Osteoblast (primary cell): ENCODE data around the gene HEY2. TPM values are rescaled to one million over a fixed set of nuclear protein-coding genes. Genes with fewer than 3 reads are reported as not detected.

Experiments used
- DNase-seq: peaks from one replicate; pipeline ENCODE4 v3.0.0; 2011; ENCODE audit warnings: low spot score, mixed read lengths; ENCODE audit not compliant: insufficient read length; ENCODE audit errors: missing footprints
- H2AFZ ChIP-seq: 2 replicates; pipeline ENCODE4 v1.6.0; 2011; ENCODE audit warnings: mild to moderate bottlenecking, low read length
- H3K27ac ChIP-seq: 2 replicates; pipeline ENCODE4 v1.5.1; 2011; ENCODE audit warnings: mild to moderate bottlenecking, low read depth, low read length, moderate library complexity
- H3K27me3 ChIP-seq: 2 replicates; pipeline ENCODE4 v1.6.0; 2012; ENCODE audit warnings: mild to moderate bottlenecking, control low read depth, inconsistent platforms, low read length, moderate library complexity; ENCODE audit not compliant: insufficient read depth
- H3K36me3 ChIP-seq: 2 replicates; pipeline ENCODE4 v1.5.1; 2011; ENCODE audit warnings: mild to moderate bottlenecking, low read length, control low read depth, moderate library complexity; ENCODE audit not compliant: insufficient read depth
- H3K4me1 ChIP-seq: 2 replicates; pipeline ENCODE4 v1.5.1; 2011; ENCODE audit warnings: mild to moderate bottlenecking, low read length, control low read depth, moderate library complexity; ENCODE audit not compliant: insufficient read depth
- H3K4me2 ChIP-seq: 2 replicates; pipeline ENCODE4 v1.6.0; 2011; ENCODE audit warnings: mild to moderate bottlenecking, low read length; ENCODE audit not compliant: insufficient read depth
- H3K4me3 ChIP-seq: fragments of 200-600 bp; sonication (generic); 3 replicates; pipeline ENCODE4 v1.5.1; 2012; ENCODE audit warnings: mild to moderate bottlenecking, low read length, inconsistent platforms; ENCODE audit not compliant: insufficient read depth
- H3K79me2 ChIP-seq: 2 replicates; pipeline ENCODE4 v1.6.0; 2012; ENCODE audit warnings: mild to moderate bottlenecking, low read length, control low read depth, inconsistent platforms; ENCODE audit not compliant: insufficient read depth
- H3K9me3 ChIP-seq: 2 replicates; pipeline ENCODE4 v1.5.1; 2011; ENCODE audit warnings: low read depth, low read length, control low read depth
- H4K20me1 ChIP-seq: 2 replicates; pipeline ENCODE4 v1.6.0; 2012; ENCODE audit warnings: mild to moderate bottlenecking, low read length, control low read depth; ENCODE audit not compliant: insufficient read depth
- CTCF ChIP-seq: IDR thresholded peaks from 2 replicates; pipeline ENCODE4 v1.5.1; 2011; ENCODE audit warnings: mild to moderate bottlenecking, low read depth, low read length, moderate library complexity; ENCODE audit errors: extremely low read depth
- total RNA-seq: library from RNA; depleted of rRNA; stranded (reverse); fragments of >200 nt; gene quantifications from 2 replicates; pipeline ENCODE4 v1.2.3, GENCODE V29; 2012

Gene HEY2
- total RNA-seq, 1 donor: 2.2 TPM

- Histone ChIP-seq H3K4me2 (peak overlapping the region; percentile 97), H3K4me3 (peak overlapping the region; percentile 88)
These were observed 42.7 kb downstream of the HEY2 start for GRCh38 chr6:125792172-125792571.

GRCh38 chr6:125792680-125793079 lies 43.2 kb downstream of the HEY2 start:
- Histone ChIP-seq H4K20me1 (no peaks in the 10 kb centered on the region), H3K9me3 (no peaks in the 10 kb centered on the region), H3K36me3 (no peaks in the 10 kb centered on the region), H3K27me3 (no peaks in the 10 kb centered on the region), H3K4me3 (peak overlapping the region; percentile 88), H3K4me2 (peak overlapping the region; percentile 97), H3K79me2 (peaks cover 53% of the 10 kb centered on the region), H3K4me1 (peaks cover 47% of the 10 kb centered on the region), H3K27ac (peak overlapping the region; percentile 91), H2AFZ (no peak overlapping the region)
- peak; percentile 85 for DNase-seq
- no peak for TF ChIP-seq CTCF

More at GRCh38 chr6:125792172-125792571, 42.7 kb downstream of the HEY2 start:
- no peak for DNase-seq
- Histone ChIP-seq H4K20me1 (no peaks in the 10 kb centered on the region), H3K36me3 (no peaks in the 10 kb centered on the region), H2AFZ (no peak overlapping the region), H3K27ac (peak overlapping the region; percentile 91), H3K4me1 (peaks cover 47% of the 10 kb centered on the region), H3K79me2 (peaks cover 48% of the 10 kb centered on the region), H3K9me3 (no peaks in the 10 kb centered on the region), H3K27me3 (no peaks in the 10 kb centered on the region)
- no peak for TF ChIP-seq CTCF

- Histone ChIP-seq H4K20me1 (no peaks in the 10 kb centered on the region), H3K9me3 (no peaks in the 10 kb centered on the region), H3K27me3 (no peaks in the 10 kb centered on the region), H3K4me3 (peak overlapping the region; percentile 30), H3K36me3 (no peaks in the 10 kb centered on the region), H3K79me2 (peaks cover 58% of the 10 kb centered on the region), H3K27ac (peak overlapping the region; percentile 91), H3K4me1 (peaks cover 47% of the 10 kb centered on the region), H3K4me2 (peak overlapping the region; percentile 97), H2AFZ (no peak overlapping the region)
- DNase-seq: no peak
- TF ChIP-seq CTCF: no peak
These were observed 43.8 kb downstream of the HEY2 start for GRCh38 chr6:125793280-125793679.

GRCh38 chr6:125793863-125794262 lies 44.4 kb downstream of the HEY2 start:
- H3K79me2 ChIP-seq: peaks cover 60% of the 10 kb centered on the region
- H3K4me2 ChIP-seq: peak overlapping the region; percentile 97

More at GRCh38 chr6:125793863-125794262, 44.4 kb downstream of the HEY2 start:
- Histone ChIP-seq H3K27ac (peak overlapping the region; percentile 91), H3K4me3 (no peak overlapping the region), H3K9me3 (no peaks in the 10 kb centered on the region), H4K20me1 (no peaks in the 10 kb centered on the region), H3K36me3 (no peaks in the 10 kb centered on the region), H3K4me1 (peaks cover 48% of the 10 kb centered on the region), H2AFZ (no peak overlapping the region), H3K27me3 (no peaks in the 10 kb centered on the region)
- no peak for TF ChIP-seq CTCF
- DNase-seq: no peak
